Measurements from ENCODE around the gene MRPS22.

DNA sequence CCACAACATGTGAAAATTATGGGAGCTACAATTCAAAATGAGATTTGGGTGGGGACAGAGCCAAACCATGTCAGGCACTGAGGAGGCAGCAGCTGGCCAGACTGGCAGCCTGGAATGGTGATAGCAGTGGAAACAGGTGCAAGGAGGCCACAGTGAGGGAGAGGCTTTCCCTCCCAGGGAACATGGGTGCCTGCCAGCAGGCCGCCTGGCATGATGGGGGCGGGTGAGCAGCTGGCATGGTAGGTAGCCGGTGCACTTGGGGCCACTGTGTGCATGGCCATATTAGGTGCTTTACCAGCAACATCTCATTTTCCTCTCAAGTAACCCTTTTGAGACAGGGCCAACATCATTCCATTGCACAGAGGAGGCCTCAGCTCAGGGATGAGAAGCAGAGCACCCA, 18.3 kb upstream of the MRPS22 start:
- TF ChIP-seq CTCF (conservative IDR thresholded peaks at IDR 0.05) (no peak), ZFX (IDR thresholded peaks at IDR 0.05) (no peak)
